ENCODE measurements around the gene NFKBIE. TPM values are rescaled to one million over a fixed set of nuclear protein-coding genes. Genes with fewer than 3 reads are reported as not detected.

The NFKBIE gene
- total and polyA plus RNA-seq, 2 experiments from 2014 or later = 14.6 to 25.9 TPM

- no peak for TF ChIP-seq REST (IDR thresholded peaks at IDR 0.05; ENCODE audit: unreplicated experiment)
These were observed 35.8 kb downstream of the NFKBIE start (continued) for GRCh38 chr6:44229376-44230033.

GRCh38 chr6:44228836-44229235, 36.5 kb downstream of the NFKBIE start:
- no peak overlapping the region for H2AFZ ChIP-seq
- H3K36me3 ChIP-seq (ENCODE audit: insufficient read depth) = peaks cover 4% of the 10 kb centered on the region; the same call in 1 of the 2 replicates
- no peak overlapping the region for H3K27ac ChIP-seq (ENCODE audit: low read depth)
- Mint-ChIP-seq H3K27ac (no peak overlapping the region), H3K27me3 (ENCODE audit: insufficient read depth, low read depth, poor library complexity) (peaks cover 33% of the 10 kb centered on the region), H3K4me3 (no peak overlapping the region), H3K9me3 (no peaks in the 10 kb centered on the region; the same call in 2 of the 3 replicates), H3K4me1 (peaks cover 54% of the 10 kb centered on the region), H3K36me3 (ENCODE audit: low read depth) (peaks cover 69% of the 10 kb centered on the region)
- peaks cover 28% of the 10 kb centered on the region for H3K4me1 ChIP-seq (ENCODE audit: insufficient read depth)
- peaks cover 41% of the 10 kb centered on the region for H4K20me1 ChIP-seq (replicated peaks; ENCODE audit: insufficient read depth)
- no peak overlapping the region for H3K4me3 ChIP-seq
- ATAC-seq = no peak
- no peak overlapping the region for H3K4me2 ChIP-seq
- peaks cover 42% of the 10 kb centered on the region for H3K79me2 ChIP-seq (replicated peaks; ENCODE audit: insufficient read depth)
- DNase-seq (ENCODE audit: low spot score) = no peak
- H3F3A ChIP-seq (replicated peaks; ENCODE audit: low read depth) = peaks cover 15% of the 10 kb centered on the region
- H3K9me2 ChIP-seq (ENCODE audit: insufficient read depth) = no peaks in the 10 kb centered on the region
- no peaks in the 10 kb centered on the region for H3K27me3 ChIP-seq (ENCODE audit: insufficient read depth)
- TF ChIP-seq REST (IDR thresholded peaks at IDR 0.05; ENCODE audit: unreplicated experiment) = no peak
- TF ChIP-seq ZNF331 (CRISPR knock-in tag; IDR thresholded peaks at IDR 0.05; ENCODE audit: low read depth) = no peak
- no peak for TF ChIP-seq ZNF114 (CRISPR knock-in tag; IDR thresholded peaks at IDR 0.05)
- no peak for TF ChIP-seq EZH2phosphoT487 (IDR thresholded peaks at IDR 0.05; ENCODE audit: unreplicated experiment)
- no peak for TF ChIP-seq JUNB (IDR thresholded peaks at IDR 0.05; ENCODE audit: unreplicated experiment)
- no peak for TF ChIP-seq ETS1 (IDR thresholded peaks at IDR 0.05)
- TF ChIP-seq ZNF462 (CRISPR knock-in tag; IDR thresholded peaks at IDR 0.05) = no peak

Data from GM23338 (cell line).